NCI-H510A (cell line): ENCODE results near the gene RECK.

ENCODE experiments used
- DNase-seq: peaks from one replicate; lab custom pipeline; 2025; lab: John Stamatoyannopoulos, UW

RECK gene

GRCh38 chr9:36029202-36029601, 7.5 kb upstream of the RECK start:
- DNase-seq: no peak

- DNase-seq: no peak
Observed at GRCh38 chr9:36029765-36030528, 6.8 kb upstream of the RECK start.

DNA sequence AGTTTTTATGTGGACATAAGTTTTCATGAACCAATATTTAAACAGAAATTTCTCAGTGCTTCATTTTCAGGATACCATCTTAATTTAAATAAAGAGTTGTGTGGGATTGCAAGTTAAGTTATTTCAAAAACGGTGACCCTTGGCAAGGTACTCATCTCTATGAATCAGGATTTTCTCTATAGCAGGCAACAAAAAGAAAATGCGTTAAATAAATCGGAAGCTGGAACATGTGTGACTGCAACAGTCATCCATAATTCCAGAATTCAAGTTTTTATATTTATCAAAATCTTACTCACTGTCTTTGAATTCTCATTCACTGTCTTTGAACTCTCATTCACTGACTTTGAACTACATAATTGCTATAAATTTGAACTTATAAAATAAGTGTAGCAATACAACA, 5.8 kb upstream of the RECK start:
- DNase-seq: no peak

DNA sequence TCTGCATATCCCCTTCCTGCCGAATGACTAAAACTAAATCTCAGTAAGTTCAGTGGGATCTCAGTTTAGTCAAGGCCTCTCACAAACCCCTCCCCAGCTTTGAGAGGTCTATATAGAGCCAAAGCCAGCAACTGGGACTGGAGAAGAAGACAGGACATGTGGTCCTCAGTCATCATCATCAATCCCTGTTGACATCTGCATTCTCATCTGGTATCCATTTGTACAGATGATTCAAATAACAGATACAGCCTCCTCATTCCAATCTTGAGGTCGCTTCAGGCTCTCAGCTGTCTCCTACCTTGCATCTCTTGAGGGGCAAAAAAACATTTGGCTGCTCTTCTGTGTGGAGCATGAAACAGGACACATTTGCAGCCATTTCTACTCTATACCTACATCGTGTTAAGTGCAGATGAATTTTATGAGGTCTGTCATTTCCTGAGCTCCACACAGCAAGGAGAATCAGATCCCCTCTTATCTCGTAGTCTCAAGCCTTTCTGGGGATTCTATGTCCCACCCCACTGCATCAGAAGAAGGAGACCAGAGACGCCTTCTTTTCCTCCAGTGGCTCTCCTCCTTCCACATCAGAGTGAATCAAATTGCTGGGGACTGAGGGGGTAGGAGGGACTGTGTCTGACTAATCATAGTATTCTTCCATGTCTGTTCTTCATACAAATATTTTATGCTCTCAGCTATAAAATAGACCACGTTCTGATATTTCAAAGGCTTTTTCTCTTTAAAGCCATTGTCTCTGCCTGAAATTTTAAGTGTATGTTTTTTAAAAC, 4.7 kb upstream of the RECK start:
- no peak for DNase-seq

GRCh38 chr9:36033788-36034187, 2.9 kb upstream of the RECK start:
- DNase-seq: no peak

- DNase-seq: no peak
Observed at GRCh38 chr9:36034234-36034633, 2.5 kb upstream of the RECK start.

GRCh38 chr9:36035006-36035405, 1.7 kb upstream of the RECK start:
- DNase-seq: no peak

DNA sequence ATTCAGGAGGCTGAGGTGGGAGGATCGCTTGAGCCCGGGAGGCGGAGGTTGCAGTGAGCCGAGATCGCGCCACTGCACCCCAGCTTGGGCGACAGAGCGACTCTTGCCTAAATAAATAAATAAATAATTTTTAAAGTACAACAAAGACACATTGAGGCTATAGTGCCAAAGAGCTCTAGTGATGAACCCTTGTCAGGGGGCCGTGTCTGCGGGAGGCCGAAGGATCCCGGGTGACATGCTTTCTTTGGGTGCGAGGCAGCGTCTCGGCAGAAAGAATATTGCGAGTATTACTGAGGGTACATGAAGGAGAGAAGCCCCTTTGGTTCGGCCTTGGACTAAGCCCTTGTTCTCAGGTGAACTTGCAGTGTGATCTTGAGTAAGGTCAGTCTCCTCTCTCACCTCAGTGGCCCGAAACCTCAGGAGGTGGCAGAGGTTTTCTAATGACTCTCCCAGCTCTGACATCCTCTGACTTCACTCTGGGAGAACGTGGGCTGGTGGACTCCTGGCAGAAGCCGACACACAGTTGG, 397 bp upstream of the RECK start:
- DNase-seq: no peak

GRCh38 chr9:36037549-36038122, 923 bp downstream of the RECK start:
- DNase-seq: no peak

DNA sequence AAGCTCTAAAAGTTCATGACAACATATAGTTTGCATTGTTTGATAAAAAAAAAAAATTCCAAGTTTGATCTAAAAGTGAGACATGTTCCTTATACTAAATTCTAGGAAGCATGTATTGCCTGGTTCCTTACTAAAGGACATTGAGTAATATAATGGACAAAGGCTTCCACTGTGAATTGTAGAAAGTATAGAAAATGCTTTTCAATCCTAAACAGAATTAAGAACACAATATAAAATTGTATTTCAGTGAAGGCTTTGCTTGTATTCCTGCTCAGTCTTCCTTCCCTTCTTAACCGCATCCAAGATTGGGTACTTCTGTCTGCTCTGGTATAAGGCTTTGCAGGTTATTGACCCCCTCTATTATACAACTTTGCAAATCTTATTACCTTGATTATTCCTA, 2.4 kb downstream of the RECK start:
- DNase-seq: no peak

DNA sequence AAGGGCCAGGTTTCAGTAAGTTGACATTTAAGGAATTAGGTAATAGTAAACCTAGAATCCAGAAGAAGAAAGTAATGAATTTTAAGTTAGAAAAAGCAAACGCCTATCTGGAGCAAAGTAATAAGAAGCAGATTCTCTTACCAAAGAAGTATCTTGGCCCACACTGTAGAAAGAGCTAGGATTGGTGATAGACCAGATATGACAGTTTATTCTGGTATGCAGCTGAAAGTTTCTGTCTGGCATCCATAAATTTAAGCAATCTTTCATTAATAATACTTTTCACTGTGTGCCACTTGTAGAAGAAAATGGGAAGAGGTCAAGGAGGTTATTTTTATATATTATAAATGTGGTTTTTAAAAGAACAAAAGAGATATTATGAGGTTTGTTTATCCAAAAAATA, 3.0 kb downstream of the RECK start:
- DNase-seq: no peak

DNA sequence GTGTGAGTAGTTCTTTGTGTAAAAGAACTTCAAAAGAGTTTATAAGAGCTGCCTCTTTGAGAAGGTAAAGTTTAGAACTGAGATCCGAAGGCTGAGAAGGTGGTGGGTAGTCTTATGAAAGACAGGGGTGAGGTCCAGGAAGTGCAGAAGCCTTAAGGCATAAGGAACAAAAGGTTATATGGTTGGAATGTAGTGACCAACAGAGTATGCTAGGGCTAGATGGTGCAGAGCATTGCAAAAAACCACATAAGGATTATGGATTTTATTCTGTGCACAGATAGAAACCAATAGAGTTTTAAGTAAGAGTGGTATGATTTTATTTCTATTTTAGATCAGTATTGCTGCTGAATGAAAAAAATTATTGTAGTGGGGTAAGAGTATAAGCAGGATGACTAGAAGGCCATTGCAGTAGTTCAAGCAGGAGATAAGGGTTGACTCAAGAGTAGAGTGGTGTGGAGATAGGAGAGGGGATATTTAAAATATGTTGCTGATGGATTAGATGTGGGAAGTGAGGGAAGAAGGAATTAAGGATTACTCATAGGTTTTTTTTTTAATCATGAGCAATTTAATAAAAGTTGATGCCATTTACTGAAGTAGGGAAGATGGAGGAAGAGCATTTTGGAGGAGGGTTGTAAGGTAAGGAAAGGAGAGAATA, 3.7 kb downstream of the RECK start:
- no peak for DNase-seq

DNA sequence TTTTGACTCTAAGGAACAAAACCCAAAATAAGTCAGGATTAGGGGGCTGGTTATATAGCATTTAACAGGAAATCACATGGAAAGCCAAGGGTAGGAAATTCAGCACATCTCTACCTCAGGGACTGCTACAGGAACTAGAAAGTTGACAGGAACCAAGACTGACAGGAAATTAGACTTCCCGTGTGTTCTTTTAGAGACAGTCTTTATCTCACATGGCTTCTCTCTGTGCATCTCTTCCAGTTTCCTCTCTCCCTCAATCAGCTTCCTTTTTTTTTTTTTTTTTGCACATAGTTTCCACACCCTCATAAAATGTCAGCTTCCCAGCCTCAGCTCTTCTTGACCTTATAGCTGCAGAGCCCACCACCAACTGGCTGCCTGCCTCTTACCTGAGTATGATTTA, 4.8 kb downstream of the RECK start:
- no peak for DNase-seq

DNA sequence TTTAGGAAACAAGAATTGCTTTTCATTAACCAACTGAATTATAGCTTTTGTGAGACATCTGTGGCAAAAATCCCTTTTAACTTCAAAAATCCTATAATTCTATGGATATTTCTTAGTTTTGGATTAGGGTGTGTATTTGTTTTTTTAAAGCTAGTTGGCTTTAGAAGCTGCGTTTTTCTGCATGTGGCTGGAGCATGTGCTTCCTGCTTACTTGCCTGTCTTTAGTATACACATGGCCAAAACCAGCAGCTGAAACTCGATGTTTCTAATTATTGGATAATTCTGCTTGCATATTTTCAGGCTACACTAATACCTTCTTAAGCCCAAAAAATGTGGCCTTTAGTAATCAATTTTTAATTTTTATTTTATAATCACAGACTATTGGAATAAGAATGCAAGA, 8.9 kb downstream of the RECK start:
- DNase-seq: no peak

GRCh38 chr9:36046923-36047322, 10.2 kb downstream of the RECK start:
- DNase-seq: no peak

DNA sequence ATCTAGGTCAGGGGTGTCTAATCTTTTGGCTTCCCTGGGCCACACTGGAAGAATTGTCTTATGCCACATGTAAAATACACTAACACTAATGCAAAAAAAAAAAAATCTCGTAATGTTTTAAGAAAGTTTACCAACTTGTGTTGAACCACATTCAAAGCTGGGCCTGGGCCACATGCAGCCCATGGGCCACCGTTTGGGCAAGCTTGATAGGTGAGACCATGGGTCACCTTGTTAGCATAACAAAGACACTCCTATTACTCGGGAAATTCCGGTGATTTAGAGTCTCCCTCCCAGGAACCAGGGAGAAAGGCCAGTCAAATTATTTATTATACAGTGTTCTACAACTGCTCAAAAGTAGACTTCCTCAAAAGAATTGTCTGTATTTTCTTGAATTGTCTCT, 12.7 kb downstream of the RECK start:
- DNase-seq: no peak

DNA sequence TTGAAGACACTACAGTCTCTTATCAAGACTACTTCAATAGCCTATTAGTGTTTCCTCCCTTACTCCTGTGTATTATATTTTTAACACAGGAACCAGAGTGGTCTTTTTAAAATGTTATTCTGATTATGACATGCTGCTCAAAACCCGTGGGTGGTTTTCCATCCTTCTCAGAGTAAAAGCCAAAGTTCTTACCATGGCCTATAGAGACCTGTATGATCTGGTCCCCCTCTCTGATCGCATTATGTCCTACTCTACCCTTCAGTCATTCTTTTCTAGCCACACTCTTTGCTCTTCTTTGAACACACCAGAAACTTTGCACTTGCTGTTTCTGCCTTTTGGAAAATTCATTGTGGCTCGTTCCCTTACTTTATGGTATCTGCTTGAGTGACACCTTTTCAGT, 13.8 kb downstream of the RECK start:
- DNase-seq: no peak

DNA sequence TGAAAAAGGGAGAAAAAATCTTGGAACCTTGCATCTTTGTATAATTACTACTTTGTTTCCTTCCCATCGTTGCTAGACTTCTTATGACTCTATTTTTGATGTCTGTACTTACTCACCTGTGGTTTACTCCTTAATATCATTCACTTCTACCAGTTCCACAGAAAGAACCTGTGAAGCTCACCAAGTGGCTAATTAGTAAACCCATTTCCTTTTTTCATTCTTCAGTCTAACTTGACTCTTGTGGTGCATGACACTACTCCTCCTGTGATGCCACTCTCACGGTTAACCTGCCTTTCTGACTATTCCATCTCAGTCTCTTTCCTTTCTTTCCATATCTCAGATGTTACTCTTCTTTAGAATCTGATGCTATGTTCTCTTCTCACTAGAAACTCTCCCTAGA, 14.6 kb downstream of the RECK start:
- no peak for DNase-seq

- no peak for DNase-seq
Observed at GRCh38 chr9:36053971-36054370, 17.3 kb downstream of the RECK start.

GRCh38 chr9:36056896-36057295, 20.2 kb downstream of the RECK start:
- no peak for DNase-seq

DNA sequence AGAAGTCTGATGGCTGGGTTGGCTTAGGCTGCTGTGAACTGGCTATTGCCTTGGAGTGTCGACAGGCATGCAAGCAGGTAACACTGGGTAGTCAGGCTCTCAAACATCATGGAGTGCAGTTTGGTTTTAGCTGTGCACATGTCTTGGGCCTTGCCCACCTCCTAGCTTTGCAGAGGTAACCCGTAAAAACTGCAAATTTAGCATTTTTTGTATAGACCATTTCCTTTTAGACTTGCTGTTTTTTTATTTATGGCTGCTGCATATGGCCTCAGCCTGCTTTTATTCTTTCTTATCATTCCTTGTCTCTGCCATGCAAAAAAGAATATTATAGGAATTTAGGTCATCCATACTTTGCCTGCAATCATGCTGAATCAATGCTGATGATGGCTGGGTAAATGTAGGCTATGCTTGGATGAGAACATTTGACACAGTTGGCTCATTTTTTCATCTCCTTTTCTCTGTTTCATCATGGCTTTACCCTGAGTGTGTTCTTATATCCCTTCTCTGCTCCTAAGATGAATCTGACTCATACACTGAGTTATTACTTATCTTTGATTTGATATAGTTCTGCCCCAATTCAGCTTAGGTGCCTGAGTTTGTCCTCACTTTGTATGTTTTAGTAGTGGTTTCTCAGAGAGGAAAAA, 27.2 kb downstream of the RECK start:
- no peak for DNase-seq

DNA sequence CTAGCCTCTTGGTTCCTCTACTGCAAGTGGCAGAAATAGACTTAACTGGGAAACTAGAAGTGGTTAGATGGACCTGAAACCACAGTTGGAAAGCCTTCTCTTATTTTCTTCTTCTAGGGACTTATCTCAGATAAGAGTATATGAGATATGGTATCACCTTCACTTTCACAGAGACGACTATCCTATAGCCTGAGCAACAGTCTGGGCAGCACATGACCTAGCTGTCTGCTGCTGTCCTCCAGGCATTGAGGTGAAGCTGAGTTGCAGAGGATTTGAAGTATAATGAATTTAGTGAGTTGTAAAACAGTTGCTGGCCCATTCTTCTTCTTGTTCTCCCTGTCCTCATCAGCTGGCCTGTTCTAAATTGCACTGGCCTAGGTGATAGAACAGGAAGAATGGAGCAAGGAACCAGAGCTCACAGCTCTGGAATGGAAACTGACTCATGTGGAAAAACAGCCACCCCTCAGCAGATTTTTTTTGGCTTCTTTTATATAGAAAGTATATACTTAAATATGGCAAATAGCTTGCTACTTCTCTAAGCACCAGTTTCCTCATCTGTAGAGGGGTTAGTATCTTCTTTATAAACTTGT, 27.8 kb downstream of the RECK start:
- DNase-seq: no peak
